GM23338 (cell line): ENCODE measurements around the gene MT1H. TPM values are rescaled to one million over a fixed set of nuclear protein-coding genes. Genes with fewer than 3 reads are reported as not detected.

Experiments used
- ATAC-seq: fragments of 200-7000 bp; cut with Tn5 transposase; 3 replicates; pipeline ENCODE4 v1.9.1; 2020
- DNase-seq: peaks from one replicate; pipeline ENCODE4 v3.0.0-alpha.2; 2015; ENCODE audit warnings: low spot score
- H2AFZ ChIP-seq: fragments of 200-600 bp; sonication (generic); 2 replicates; pipeline ENCODE4 v1.8.0; 2016; ENCODE audit warnings: antibody characterized with exemption, mild to moderate bottlenecking, moderate library complexity
- H3F3A ChIP-seq: fragments of 200-600 bp; sonication (generic); replicated peaks from 2 replicates; pipeline ENCODE4 v1.8.0; 2017; ENCODE audit warnings: antibody characterized with exemption, mixed run types, low read depth
- H3K27ac ChIP-seq: fragments of 200-600 bp; sonication (generic); 2 replicates; pipeline ENCODE4 v1.6.1; 2016; ENCODE audit warnings: low read depth
- H3K27me3 ChIP-seq: fragments of 200-600 bp; sonication (generic); 2 replicates; pipeline ENCODE4 v1.8.0; 2016; ENCODE audit warnings: mild to moderate bottlenecking, mixed run types, moderate library complexity; ENCODE audit not compliant: insufficient read depth
- H3K36me3 ChIP-seq: fragments of 200-600 bp; sonication (generic); 2 replicates; pipeline ENCODE4 v1.8.0; 2016; ENCODE audit warnings: mild to moderate bottlenecking; ENCODE audit not compliant: insufficient read depth
- H3K4me1 ChIP-seq: fragments of 200-600 bp; sonication (generic); 2 replicates; pipeline ENCODE4 v1.8.0; 2016; ENCODE audit warnings: mild to moderate bottlenecking, moderate library complexity; ENCODE audit not compliant: insufficient read depth
- H3K4me2 ChIP-seq: fragments of 200-600 bp; sonication (generic); 2 replicates; pipeline ENCODE4 v1.7.1; 2017; ENCODE audit warnings: mixed run types
- H3K4me3 ChIP-seq: fragments of 200-600 bp; sonication (generic); 2 replicates; pipeline ENCODE4 v1.6.1; 2016; ENCODE audit warnings: mixed run types
- H3K79me2 ChIP-seq: fragments of 200-600 bp; sonication (generic); replicated peaks from 2 replicates; pipeline ENCODE4 v1.8.0; 2017; ENCODE audit warnings: mild to moderate bottlenecking; ENCODE audit not compliant: insufficient read depth
- H3K9me2 ChIP-seq: fragments of 200-600 bp; sonication (generic); 2 replicates; pipeline ENCODE4 v1.8.0; 2017; ENCODE audit not compliant: insufficient read depth
- H4K20me1 ChIP-seq: fragments of 200-600 bp; sonication (generic); replicated peaks from 2 replicates; pipeline ENCODE4 v1.8.0; 2017; ENCODE audit warnings: mild to moderate bottlenecking; ENCODE audit not compliant: insufficient read depth
- H3K27ac Mint-ChIP-seq: 2 replicates; pipeline ENCODE4 v1.8.0; 2020; ENCODE audit warnings: inconsistent platforms, mild to moderate bottlenecking, moderate library complexity, mixed read lengths
- H3K27me3 Mint-ChIP-seq: 3 replicates; pipeline ENCODE4 v1.8.0; 2022; ENCODE audit warnings: low read depth, mild to moderate bottlenecking, moderate library complexity, mixed read lengths, inconsistent platforms; ENCODE audit not compliant: insufficient read depth, poor library complexity
- H3K36me3 Mint-ChIP-seq: 3 replicates; pipeline ENCODE4 v1.8.0; 2021; ENCODE audit warnings: low read depth, mild to moderate bottlenecking, inconsistent platforms, moderate library complexity, mixed read lengths
- H3K4me1 Mint-ChIP-seq: 3 replicates; pipeline ENCODE4 v1.8.0; 2020; ENCODE audit warnings: mild to moderate bottlenecking, inconsistent platforms, mixed read lengths
- H3K4me3 Mint-ChIP-seq: 3 replicates; pipeline ENCODE4 v1.8.0; 2021; ENCODE audit warnings: moderate library complexity, mild to moderate bottlenecking, inconsistent platforms, mixed read lengths
- H3K9me3 Mint-ChIP-seq: 3 replicates; pipeline ENCODE4 v1.8.0; 2020; ENCODE audit warnings: moderate library complexity, mild to moderate bottlenecking, inconsistent platforms, mixed read lengths
- EZH2phosphoT487 ChIP-seq: fragments of 200-600 bp; sonication (generic); IDR thresholded peaks from one replicate; pipeline ENCODE4 v1.8.1; 2018; ENCODE audit warnings: antibody characterized with exemption; ENCODE audit not compliant: unreplicated experiment
- JUNB ChIP-seq: IDR thresholded peaks from one replicate; pipeline ENCODE4 v1.6.1; 2016; ENCODE audit warnings: antibody characterized with exemption; ENCODE audit not compliant: unreplicated experiment
- NANOG ChIP-seq: IDR thresholded peaks from 2 replicates; pipeline ENCODE4 v1.6.1; 2016; ENCODE audit warnings: antibody characterized with exemption, borderline replicate concordance
- POLR2AphosphoS5 ChIP-seq: IDR thresholded peaks from 2 replicates; pipeline ENCODE4 v1.6.1; 2016; ENCODE audit warnings: antibody characterized with exemption, low read depth
- STAT1 ChIP-seq: IDR thresholded peaks from one replicate; pipeline ENCODE4 v1.6.1; 2016; ENCODE audit warnings: antibody characterized with exemption; ENCODE audit not compliant: unreplicated experiment
- ZNF462 ChIP-seq: fragments of 250-450 bp; sonication (Bioruptor Pico); IDR thresholded peaks from 2 replicates; pipeline ENCODE4 v1.5.0; 2020; ENCODE audit warnings: mild to moderate bottlenecking, moderate library complexity
- polyA plus RNA-seq: library from polyadenylated mRNA; unstranded; fragments of >200 nt; fragmentation: Nextera tagmentation; extraction: Ambion mirVana; gene quantifications from 2 replicates; pipeline ENCODE4 v1.2.1, GENCODE V29; 2016
- total RNA-seq: library from RNA; depleted of rRNA; stranded (reverse); fragments of >200 nt; shearing (Covaris generic); gene quantifications from 2 replicates; pipeline ENCODE4 v1.2.3, GENCODE V29; 2014

Gene MT1H
- total and polyA plus RNA-seq, 2 experiments from 2014 or later, result 52.3 to 425 TPM

- H3K4me1 ChIP-seq, result peaks cover 17% of the 10 kb centered on the region; the same call in 1 of the 2 replicates
- H3F3A ChIP-seq, result peaks cover 13% of the 10 kb centered on the region; the same call in 1 of the 2 replicates
- H4K20me1 ChIP-seq, result no peaks in the 10 kb centered on the region; the same call in 1 of the 2 replicates
- no peak for ATAC-seq
- no peaks in the 10 kb centered on the region for H3K79me2 ChIP-seq
- H3K4me2 ChIP-seq, result no peak overlapping the region
- H3K4me1 Mint-ChIP-seq, result peaks cover 43% of the 10 kb centered on the region
- no peak for TF ChIP-seq ZNF462 (CRISPR knock-in tag)
- TF ChIP-seq STAT1, result no peak
- H2AFZ ChIP-seq, result no peak overlapping the region
- no peak overlapping the region for H3K27ac ChIP-seq
- no peak for DNase-seq
- H3K9me2 ChIP-seq, result no peaks in the 10 kb centered on the region
- H3K27me3 ChIP-seq, result peaks cover 100% of the 10 kb centered on the region
- no peak overlapping the region for H3K4me3 ChIP-seq
- H3K9me3 Mint-ChIP-seq, result no peaks in the 10 kb centered on the region; the same call in 2 of the 3 replicates
- H3K36me3 Mint-ChIP-seq, result no peaks in the 10 kb centered on the region; the same call in 2 of the 3 replicates
- no peaks in the 10 kb centered on the region; the same call in 1 of the 2 replicates for H3K36me3 ChIP-seq
- H3K27me3 Mint-ChIP-seq, result peaks cover 99% of the 10 kb centered on the region
- H3K4me3 Mint-ChIP-seq, result no peak overlapping the region
- no peak overlapping the region for H3K27ac Mint-ChIP-seq
These were observed 29.5 kb upstream of the MT1H start for GRCh38 chr16:56640076-56640475.

- Mint-ChIP-seq H3K27ac (no peak overlapping the region), H3K27me3 (peaks cover 99% of the 10 kb centered on the region), H3K9me3 (no peaks in the 10 kb centered on the region; the same call in 2 of the 3 replicates), H3K36me3 (no peaks in the 10 kb centered on the region), H3K4me1 (peaks cover 40% of the 10 kb centered on the region), H3K4me3 (no peak overlapping the region)
- Histone ChIP-seq H3K27ac (no peak overlapping the region), H4K20me1 (no peaks in the 10 kb centered on the region; the same call in 1 of the 2 replicates), H3K27me3 (peaks cover 100% of the 10 kb centered on the region), H3K9me2 (no peaks in the 10 kb centered on the region), H3K79me2 (no peaks in the 10 kb centered on the region), H3K4me2 (no peak overlapping the region), H3F3A (peaks cover 13% of the 10 kb centered on the region; the same call in 1 of the 2 replicates), H3K36me3 (no peaks in the 10 kb centered on the region; the same call in 1 of the 2 replicates), H3K4me3 (no peak overlapping the region), H2AFZ (no peak overlapping the region), H3K4me1 (peaks cover 17% of the 10 kb centered on the region; the same call in 1 of the 2 replicates)
- ATAC-seq (no peak), DNase-seq (no peak)
- TF ChIP-seq POLR2AphosphoS5 (no peak), NANOG (no peak), ZNF462 (CRISPR knock-in tag) (no peak), EZH2phosphoT487 (no peak), STAT1 (no peak), JUNB (no peak)
These were observed 28.4 kb upstream of the MT1H start for GRCh38 chr16:56641166-56641565.
